GM19324 (cell line): ENCODE data around the gene SH2D1A.
"Not testable (repeated sequence)": the region's sequence is repeated elsewhere in the genome, so short reads cannot be mapped to it uniquely, and the experiment has no call there.

Experiments
- ATAC-seq: cut with Tn5 transposase; IDR thresholded peaks from one replicate; pipeline ENCODE4 v1.9.1; 2021; ENCODE audit warnings: mild to moderate bottlenecking, moderate library complexity; ENCODE audit not compliant: unreplicated experiment, low FRiP score

SH2D1A gene

GRCh38 chrX:124346117-124346876 lies at the start of gene SH2D1A:
SH2D1A (plus strand) TSS chrX:124346563; CDS start chrX:124346643, 80 bp downstream.
- ATAC-seq, result no peak

- ATAC-seq, result not testable (repeated sequence)
Observed at GRCh38 chrX:124299323-124299722, 47.0 kb upstream of the SH2D1A start.

GRCh38 chrX:124300405-124300804 lies 46.0 kb upstream of the SH2D1A start:
- ATAC-seq, result no peak

- no peak for ATAC-seq
Observed at GRCh38 chrX:124307253-124307907, 39.0 kb upstream of the SH2D1A start.

- ATAC-seq, result no peak
Observed at GRCh38 chrX:124325732-124326131, 20.6 kb upstream of the SH2D1A start.

- ATAC-seq, result no peak
Observed at GRCh38 chrX:124328765-124329164, 17.6 kb upstream of the SH2D1A start.

- ATAC-seq, result no peak
Observed at GRCh38 chrX:124332481-124333424, 13.6 kb upstream of the SH2D1A start, which contains the start of gene TEX13D. TEX13D (plus strand) TSS chrX:124332660; CDS start chrX:124332918, 258 bp downstream.

- ATAC-seq, result no peak
Observed at GRCh38 chrX:124333862-124334261, 12.5 kb upstream of the SH2D1A start.

- not testable (repeated sequence) for ATAC-seq
Observed at GRCh38 chrX:124334555-124334954, 11.8 kb upstream of the SH2D1A start.

- ATAC-seq, result no peak
Observed at GRCh38 chrX:124335598-124335997, 10.8 kb upstream of the SH2D1A start.

- ATAC-seq, result no peak
Observed at GRCh38 chrX:124337916-124338315, 8.4 kb upstream of the SH2D1A start.

- ATAC-seq, result no peak
Observed at GRCh38 chrX:124338733-124339514, 7.4 kb upstream of the SH2D1A start.

GRCh38 chrX:124341396-124342132 lies 4.8 kb upstream of the SH2D1A start:
- no peak for ATAC-seq

- no peak for ATAC-seq
Observed at GRCh38 chrX:124342174-124342867, 4.0 kb upstream of the SH2D1A start.

- ATAC-seq, result no peak
Observed at GRCh38 chrX:124343016-124343415, 3.3 kb upstream of the SH2D1A start.

- ATAC-seq, result no peak
Observed at GRCh38 chrX:124344246-124344645, 2.1 kb upstream of the SH2D1A start.

GRCh38 chrX:124346877-124347241 lies 496 bp downstream of the SH2D1A start:
- ATAC-seq, result no peak

GRCh38 chrX:124347242-124347641 lies 879 bp downstream of the SH2D1A start:
- no peak for ATAC-seq

- no peak for ATAC-seq
Observed at GRCh38 chrX:124348182-124348581, 1.8 kb downstream of the SH2D1A start.
